Medulla oblongata (tissue), 1 donor: Measurements from ENCODE around the gene AHR.

Experiments
- DNase-seq: peaks from one replicate; pipeline ENCODE4 v3.0.0-alpha.2; 2015; ENCODE audit errors: extremely low spot score

AHR gene

GRCh38 chr7:17298102-17298839, at the start of gene AHR:
AHR (plus strand) TSS chr7:17298652; CDS start chr7:17299265, 613 bp downstream.
- DNase-seq = peak; percentile 94

DNA sequence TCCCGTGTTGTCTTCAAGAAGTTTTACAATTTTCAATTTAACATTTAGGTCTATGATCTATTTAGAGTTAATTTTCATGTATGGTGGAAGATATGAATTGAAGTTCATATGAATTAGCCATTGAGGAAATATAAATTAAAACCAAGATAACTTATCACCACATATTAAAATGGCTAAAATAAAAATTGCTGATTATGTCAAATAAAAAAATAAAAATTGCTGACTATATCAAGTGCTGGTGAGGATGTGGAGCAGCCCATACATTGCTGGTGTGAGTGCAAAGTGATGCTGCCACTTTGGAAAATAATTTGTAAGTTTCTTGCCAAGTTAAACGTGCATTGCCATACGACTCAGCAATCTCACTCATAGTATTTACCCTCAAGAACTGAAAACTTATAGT, 44.6 kb upstream of the AHR start:
- DNase-seq = no peak

DNA sequence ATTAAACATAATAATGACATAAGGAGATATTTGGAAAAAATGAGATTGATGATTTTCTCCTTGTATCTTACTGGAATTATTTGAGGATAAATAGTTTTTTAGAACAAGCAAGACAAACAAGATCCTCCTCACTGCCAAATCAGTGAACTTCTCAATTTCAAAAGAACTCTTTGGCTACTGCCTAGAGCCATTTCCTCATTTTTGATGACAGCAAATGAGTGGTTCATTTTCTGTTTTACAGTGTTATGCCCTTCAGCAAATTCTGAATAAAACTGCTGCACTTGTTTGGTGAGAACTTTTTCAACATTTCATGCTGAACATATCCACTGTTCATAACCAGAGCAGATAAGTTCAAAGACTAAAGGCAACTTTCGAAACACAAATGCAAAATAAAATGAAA, 42.5 kb upstream of the AHR start:
- no peak for DNase-seq

DNA sequence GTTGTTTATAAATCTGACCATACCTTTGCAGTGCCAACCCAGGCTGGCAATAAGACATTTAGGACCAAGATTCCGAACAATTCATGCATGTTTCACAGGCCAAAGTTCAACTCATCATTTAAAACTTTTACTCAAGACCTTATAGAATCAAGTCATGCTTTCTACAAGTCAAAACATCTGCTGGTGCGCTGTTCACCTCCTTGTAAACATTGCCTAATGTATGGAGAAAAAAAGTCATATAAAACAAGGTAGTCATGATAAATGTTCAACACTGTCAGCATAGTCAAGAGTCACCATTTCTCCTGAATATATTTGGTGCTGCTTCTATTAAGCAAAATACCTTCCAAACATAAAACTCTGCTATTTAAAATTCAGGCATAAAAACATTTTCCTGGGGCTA, 42.1 kb upstream of the AHR start:
- DNase-seq = no peak

DNA sequence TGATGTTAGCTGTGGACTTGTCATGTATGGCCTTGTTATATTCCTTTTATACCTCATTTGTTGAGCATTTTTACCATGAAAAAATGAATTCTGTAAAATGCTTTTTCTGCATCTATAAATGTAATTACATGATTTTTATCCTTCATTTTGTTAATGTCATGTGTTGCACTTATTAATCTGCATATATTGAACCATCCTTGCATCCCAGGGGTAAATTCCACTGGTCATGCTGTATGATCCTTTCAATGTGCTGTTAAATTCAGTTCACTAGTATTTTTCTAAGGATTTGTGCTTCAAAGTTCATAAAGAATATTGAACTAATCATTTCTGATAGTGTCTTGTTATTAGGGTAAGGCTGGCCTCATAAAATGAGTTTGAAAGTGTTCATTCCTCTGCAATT, 31.9 kb upstream of the AHR start:
- no peak for DNase-seq

DNA sequence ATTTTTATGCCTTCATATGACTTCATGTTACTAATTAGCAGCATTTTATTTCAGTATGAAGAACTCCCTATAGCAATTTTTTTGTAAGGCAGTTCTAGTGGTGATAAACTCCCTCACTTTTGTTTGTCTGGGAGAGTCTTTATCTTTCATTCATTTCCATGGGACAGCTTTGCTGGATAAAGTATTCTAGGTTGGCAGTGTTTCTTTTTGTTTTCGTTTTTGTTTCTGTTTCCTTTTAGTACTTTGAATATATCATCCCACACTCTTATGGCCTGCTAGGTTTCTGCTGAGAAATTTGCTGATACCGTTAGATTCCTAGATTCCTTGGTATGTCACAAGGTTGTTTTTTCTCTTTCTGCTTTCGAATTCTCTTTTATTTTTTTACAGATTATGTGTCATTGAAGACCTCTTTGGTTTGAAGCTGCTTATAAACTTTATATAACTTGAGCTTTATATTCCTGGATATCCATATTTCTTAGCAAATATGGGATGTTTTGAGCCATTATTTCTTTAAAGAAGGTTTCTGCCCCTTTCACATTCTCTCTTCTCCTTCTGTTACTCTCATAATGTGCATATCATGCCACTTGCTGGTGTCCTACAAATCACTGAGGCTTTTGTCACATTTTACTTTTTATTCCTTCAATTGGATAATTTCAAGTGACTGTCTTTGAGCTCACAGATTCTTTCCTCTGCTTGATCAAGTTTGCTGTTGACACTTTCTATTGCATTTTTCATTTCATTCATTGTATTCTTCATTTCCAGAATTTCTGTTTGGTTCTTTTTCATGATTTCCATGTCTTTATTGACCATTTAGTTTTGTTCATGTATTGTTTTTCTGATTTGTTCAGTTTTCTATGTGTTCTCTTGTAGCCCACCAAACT, 28.9 kb upstream of the AHR start:
- no peak for DNase-seq

- no peak for DNase-seq
These were observed 23.8 kb upstream of the AHR start for GRCh38 chr7:17274551-17275245.

DNA sequence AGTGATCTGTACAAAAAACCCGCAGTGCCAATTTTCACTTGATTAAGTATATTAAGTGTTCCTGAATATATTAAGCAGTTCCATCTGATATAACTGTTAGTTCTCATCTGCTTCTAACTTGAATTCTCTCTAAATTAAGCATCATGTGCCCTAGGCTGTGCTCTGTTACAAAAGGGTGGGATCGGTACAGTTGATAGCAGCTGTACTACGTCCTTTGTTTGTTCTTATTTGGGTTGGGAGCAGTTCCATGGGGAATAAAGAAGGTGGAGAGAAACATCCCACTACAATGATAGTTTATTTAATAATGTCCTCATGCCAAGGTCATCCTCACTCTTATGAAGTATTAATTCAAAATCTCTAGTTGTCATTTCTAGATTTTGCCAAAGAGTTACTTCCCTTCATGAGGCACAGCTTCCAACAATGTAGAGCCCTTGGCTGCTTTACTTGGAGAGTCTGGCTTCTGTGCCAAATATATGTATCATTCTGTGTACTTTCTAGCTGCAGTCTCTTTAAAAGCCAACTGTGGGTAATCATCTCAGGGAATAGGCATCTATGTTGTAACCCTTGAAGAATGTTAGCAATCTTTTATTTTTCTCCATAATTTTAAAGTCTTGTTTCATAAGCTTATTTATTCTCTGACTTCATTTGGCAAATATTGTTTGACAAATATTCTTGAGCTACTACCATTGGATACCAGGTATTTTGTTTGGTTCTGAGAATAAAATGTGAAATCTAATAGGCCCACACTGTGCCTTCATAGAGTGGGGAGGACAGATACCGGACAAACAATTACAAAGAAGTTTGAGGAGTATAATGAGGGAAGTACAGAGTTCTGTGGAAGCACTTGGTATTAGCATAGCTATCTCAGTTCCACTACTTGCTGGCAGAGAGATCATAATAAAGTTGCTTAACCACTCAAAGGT, 22.4 kb upstream of the AHR start:
- DNase-seq = no peak

DNA sequence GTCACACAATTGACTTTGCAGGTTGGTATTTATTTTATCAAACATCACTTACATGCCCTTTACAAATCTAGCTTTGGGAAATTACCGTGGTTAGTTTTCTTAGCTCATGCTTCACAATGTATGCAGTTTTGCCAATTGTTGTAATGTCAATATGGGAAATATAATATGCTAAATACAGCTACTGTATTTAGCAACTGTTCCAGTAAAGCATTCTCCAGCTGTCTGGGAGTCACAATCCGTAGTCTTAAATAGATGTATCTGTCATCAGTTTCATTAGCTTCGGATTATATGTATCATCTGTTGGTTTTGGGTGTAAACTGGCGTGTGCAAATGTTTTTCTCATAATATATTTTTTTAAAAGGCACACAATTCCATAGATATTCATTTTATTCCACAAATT, 19.4 kb upstream of the AHR start:
- DNase-seq = no peak

DNA sequence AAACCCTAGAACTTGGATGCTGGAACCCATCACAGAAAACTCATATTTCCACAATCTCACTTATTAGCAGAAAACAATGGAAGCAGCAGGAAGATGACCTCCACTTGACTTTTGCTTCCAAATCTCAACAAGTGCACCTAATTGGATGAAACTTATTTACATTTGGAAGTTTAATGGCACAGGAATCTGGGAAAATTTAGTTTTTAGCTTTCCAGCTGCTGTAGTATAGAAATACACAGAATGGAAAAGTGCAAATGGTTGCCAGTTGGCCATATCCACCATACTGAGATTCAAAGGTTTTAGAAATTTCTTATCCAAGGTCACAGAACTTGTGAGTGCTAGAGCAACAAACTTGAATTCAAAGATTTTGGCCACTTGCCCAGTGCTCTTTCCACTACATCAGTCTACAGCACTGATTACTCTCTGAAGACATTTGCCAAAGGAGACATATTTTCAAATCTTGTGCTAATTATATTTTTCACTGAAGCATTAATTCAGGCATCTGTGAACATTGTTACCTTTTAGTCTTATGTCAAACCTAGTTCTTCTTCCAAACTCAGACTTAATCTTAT, 9.3 kb upstream of the AHR start:
- no peak for DNase-seq

- no peak for DNase-seq
These were observed 5.6 kb upstream of the AHR start for GRCh38 chr7:17292843-17293242.

GRCh38 chr7:17293481-17293880, 5.0 kb upstream of the AHR start:
- DNase-seq = no peak

DNA sequence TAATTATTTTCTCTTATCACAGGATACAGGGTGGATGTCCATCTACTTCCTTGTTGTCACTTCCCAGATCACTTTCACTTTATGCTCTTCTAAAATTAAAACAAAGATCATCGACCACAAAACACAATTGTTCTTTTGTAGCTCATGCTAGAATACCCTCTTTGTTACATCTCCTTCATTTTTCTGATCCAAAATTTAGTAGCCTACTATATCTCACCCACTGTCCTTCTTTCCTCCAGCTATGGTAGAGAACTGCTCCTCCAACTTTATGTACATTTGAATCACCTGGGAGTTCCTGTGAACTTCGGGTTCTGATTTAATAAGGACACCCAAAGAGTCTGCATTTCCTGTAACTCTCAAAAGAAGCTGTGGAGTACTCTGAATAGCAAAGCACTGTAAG, 1.2 kb upstream of the AHR start:
- DNase-seq = peak; percentile 67

DNA sequence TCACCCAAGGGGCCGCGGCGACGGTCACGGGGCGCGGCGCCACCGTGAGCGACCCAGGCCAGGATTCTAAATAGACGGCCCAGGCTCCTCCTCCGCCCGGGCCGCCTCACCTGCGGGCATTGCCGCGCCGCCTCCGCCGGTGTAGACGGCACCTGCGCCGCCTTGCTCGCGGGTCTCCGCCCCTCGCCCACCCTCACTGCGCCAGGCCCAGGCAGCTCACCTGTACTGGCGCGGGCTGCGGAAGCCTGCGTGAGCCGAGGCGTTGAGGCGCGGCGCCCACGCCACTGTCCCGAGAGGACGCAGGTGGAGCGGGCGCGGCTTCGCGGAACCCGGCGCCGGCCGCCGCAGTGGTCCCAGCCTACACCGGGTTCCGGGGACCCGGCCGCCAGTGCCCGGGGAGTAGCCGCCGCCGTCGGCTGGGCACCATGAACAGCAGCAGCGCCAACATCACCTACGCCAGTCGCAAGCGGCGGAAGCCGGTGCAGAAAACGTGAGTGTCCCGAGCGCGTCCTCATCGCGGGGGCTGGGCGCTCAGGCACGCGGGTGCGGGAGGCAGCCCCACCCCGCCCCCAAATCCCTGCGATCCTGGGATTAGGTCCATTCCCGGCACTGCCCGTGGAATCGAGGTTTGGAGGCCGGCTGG, 509 bp downstream of the AHR start:
- no peak for DNase-seq

DNA sequence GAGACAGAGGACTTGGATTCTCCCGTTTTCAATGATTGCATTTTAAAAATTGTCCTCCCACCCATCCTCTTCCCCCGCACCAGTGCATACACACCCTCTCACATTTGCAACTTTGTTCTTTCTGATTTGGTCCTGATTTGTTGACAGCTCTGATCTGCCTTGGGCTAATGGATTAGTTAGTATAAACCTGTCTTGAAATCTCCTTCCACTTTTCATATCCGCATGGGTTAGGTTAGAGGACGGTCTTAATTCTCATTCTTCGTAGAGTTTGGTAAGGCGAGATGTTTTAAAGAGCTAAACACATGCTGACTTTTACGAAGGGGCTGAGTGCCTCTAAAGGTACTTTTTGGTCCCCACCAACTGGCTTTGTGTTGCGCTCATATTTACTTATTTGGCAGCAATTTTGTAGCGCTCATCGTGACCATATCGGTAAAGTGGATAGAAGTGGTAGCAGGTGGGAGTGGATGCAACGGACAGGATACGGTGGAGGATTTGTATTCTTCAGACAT, 1.1 kb downstream of the AHR start:
- peak; percentile 66 for DNase-seq

- no peak for DNase-seq
These were observed 1.6 kb downstream of the AHR start for GRCh38 chr7:17300012-17300411.

GRCh38 chr7:17300437-17300836, 2.0 kb downstream of the AHR start:
- no peak for DNase-seq

GRCh38 chr7:17301471-17302456, 3.3 kb downstream of the AHR start:
- peak; percentile 69 for DNase-seq

DNA sequence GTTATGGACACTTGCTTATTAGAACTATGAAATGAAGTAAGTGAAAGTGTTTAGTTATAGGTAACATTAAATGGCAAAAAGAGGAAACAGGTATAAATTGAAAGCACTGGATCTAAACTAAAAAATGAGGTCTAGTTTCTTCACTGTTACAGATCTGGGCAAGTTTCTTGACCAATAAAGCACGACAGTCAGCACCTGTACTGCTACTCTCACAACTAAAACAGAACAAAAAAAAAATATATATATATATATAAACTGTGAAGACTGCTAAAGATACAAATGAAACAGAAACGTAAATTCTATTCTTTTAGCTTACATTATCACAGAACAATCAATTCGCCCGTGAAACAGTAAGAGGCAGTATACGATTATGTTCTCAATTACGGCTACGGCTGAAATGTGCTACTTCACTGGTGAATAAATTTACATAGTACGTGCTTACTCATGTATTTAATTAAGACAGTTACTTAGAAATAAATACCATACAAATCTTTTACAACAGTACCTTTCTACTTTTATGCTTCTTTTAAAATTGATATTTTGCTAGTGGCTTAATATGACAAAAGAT, 4.2 kb downstream of the AHR start:
- DNase-seq = peak; percentile 74
